HepG2 (cell line): Measurements from ENCODE around the gene ASIC3. TPM values are rescaled to one million over a fixed set of nuclear protein-coding genes. Genes with fewer than 3 reads are reported as not detected.

ENCODE experiments used
- ATAC-seq: fragments of 200-7000 bp; cut with Tn5 transposase; 3 replicates; pipeline ENCODE4 v1.9.1; 2020; ENCODE audit warnings: mild to moderate bottlenecking, moderate library complexity
- BruUV-seq: library from RNA; stranded (reverse); fragments of 400-500 nt; replicated peaks from 2 replicates; lab custom pipeline; 2021; lab: Mats Ljungman, UMichigan
- CTCF ChIA-PET: fragments of 300-600 bp; formaldehyde crosslinking; extraction: SDS; loops from one replicate; lab custom pipeline; 2021; ENCODE audit warnings: low total read pairs, inconsistent platforms, low intra/inter-chr PET ratio; lab: Yijun Ruan, JAX
- POLR2A ChIA-PET: fragments of 350-600 bp; sonication (Branson Sonifier 250); formaldehyde crosslinking; loops from one replicate; lab custom pipeline; 2020; ENCODE audit warnings: antibody characterized with exemption, inconsistent platforms; lab: Yijun Ruan, JAX
- DNase-seq: peaks from one replicate; pipeline ENCODE4 v3.0.0-alpha.2; 2015; ENCODE audit warnings: low spot score
- FAIRE-seq: peaks from 3 replicates; lab custom pipeline; 2011; peaks lifted over from hg19 to GRCh38; lab: Jason Lieb, UNC
- H2AFZ ChIP-seq: one replicate; pipeline ENCODE4 v1.6.1; 2011; ENCODE audit warnings: low read length, inconsistent platforms
- H3K27ac ChIP-seq: fragments of 300-600 bp; 3 replicates; pipeline ENCODE4 v1.8.0; 2011; ENCODE audit warnings: mixed run types, mild to moderate bottlenecking, mixed read lengths, low read length, inconsistent platforms; ENCODE audit not compliant: insufficient read depth; ENCODE audit errors: extremely low read length
- H3K27me3 ChIP-seq, 2 experiments: fragments of 200-600 bp in 1 of 2; 2 replicates in 1 of 2; 3 replicates in 1 of 2; pipeline versions ENCODE4 v1.6.0 to v1.8.0; 2011; ENCODE audit warnings: low read length in 2 of 2, mild to moderate bottlenecking in 2 of 2, moderate library complexity in 2 of 2, inconsistent platforms in 1 of 2; ENCODE audit not compliant: insufficient read depth in 2 of 2, control insufficient read depth in 1 of 2
- H3K36me3 ChIP-seq, 2 experiments: fragments of 200-600 bp in 1 of 2; replicated peaks in 1 of 2; 2 replicates in 1 of 2; 3 replicates in 1 of 2; pipeline versions ENCODE4 v1.5.1 to v1.8.0; 2011; ENCODE audit warnings: low read length in 2 of 2, inconsistent platforms in 1 of 2; ENCODE audit not compliant: insufficient read depth in 2 of 2, control insufficient read depth in 1 of 2
- H3K4me1 ChIP-seq: 2 replicates; pipeline ENCODE4 v1.5.1; 2012; ENCODE audit warnings: low read length, inconsistent platforms; ENCODE audit not compliant: insufficient read depth
- H3K4me2 ChIP-seq: 2 replicates; pipeline ENCODE4 v1.6.0; 2011; ENCODE audit warnings: low read depth, low read length, inconsistent platforms
- H3K4me3 ChIP-seq, 3 experiments: fragments of 200-600 bp in 1 of 3; sonication (generic), shearing (Covaris generic) in 1 of 3; replicated peaks in 1 of 3; 2 replicates each; pipeline ENCODE4 v1.5.1; 2011 to 2016; ENCODE audit warnings: low read length in 3 of 3, inconsistent platforms in 2 of 3, low read depth in 2 of 3, mild to moderate bottlenecking in 2 of 3, control low read depth in 1 of 3, mixed read lengths in 1 of 3; ENCODE audit not compliant: insufficient read depth in 1 of 3
- H3K79me2 ChIP-seq: one replicate; pipeline ENCODE4 v1.6.1; 2011; ENCODE audit warnings: low read length, inconsistent platforms; ENCODE audit not compliant: insufficient read depth
- H3K9ac ChIP-seq: 2 replicates; pipeline ENCODE4 v1.6.0; 2011; ENCODE audit warnings: mild to moderate bottlenecking, low read depth, low read length, inconsistent platforms; ENCODE audit not compliant: insufficient read depth
- H3K9me3 ChIP-seq: 2 replicates; pipeline ENCODE4 v1.5.1; 2012; ENCODE audit warnings: mild to moderate bottlenecking, low read length
- H4K20me1 ChIP-seq: 2 replicates; pipeline ENCODE4 v1.6.0; 2011; ENCODE audit warnings: inconsistent platforms, mild to moderate bottlenecking, low read length, moderate library complexity; ENCODE audit not compliant: insufficient read depth
- BATF2 ChIP-seq: sonication (generic); formaldehyde crosslinking; IDR thresholded peaks from 2 replicates; pipeline ENCODE4 v1.8.0; 2022; ENCODE audit warnings: mild to moderate bottlenecking, missing genetic modification reagents, moderate library complexity
- DMTF1 ChIP-seq: sonication (generic); formaldehyde crosslinking; IDR thresholded peaks from 2 replicates; pipeline ENCODE4 v1.4.0; 2020; ENCODE audit warnings: mild to moderate bottlenecking, missing genetic modification reagents
- DNMT3B ChIP-seq: conservative IDR thresholded peaks from 2 replicates; pipeline ENCODE4 v1.6.1; 2016; ENCODE audit warnings: missing biosample characterization, control low read depth
- HNF4A ChIP-seq: sonication (generic); formaldehyde crosslinking; IDR thresholded peaks from 2 replicates; pipeline ENCODE4 v1.4.0; 2020; ENCODE audit warnings: missing genetic modification reagents
- KDM1A ChIP-seq: IDR thresholded peaks from 2 replicates; pipeline ENCODE4 v1.6.1; 2016; ENCODE audit warnings: missing compliant biosample characterization
- KLF6 ChIP-seq: IDR thresholded peaks from 2 replicates; pipeline ENCODE4 v1.8.0; 2016; ENCODE audit warnings: missing biosample characterization, missing genetic modification reagents
- NFAT5 ChIP-seq: sonication (generic); formaldehyde crosslinking; IDR thresholded peaks from 2 replicates; pipeline ENCODE4 v1.4.0; 2020; ENCODE audit warnings: missing genetic modification reagents
- PRMT3 ChIP-seq: sonication (generic); formaldehyde crosslinking; IDR thresholded peaks from 2 replicates; pipeline ENCODE4 v1.8.1; 2022; ENCODE audit warnings: low read depth, mild to moderate bottlenecking, moderate library complexity, missing genetic modification reagents, borderline replicate concordance
- ZNF160 ChIP-seq: sonication (generic); formaldehyde crosslinking; IDR thresholded peaks from 2 replicates; pipeline ENCODE4 v1.8.0; 2022; ENCODE audit warnings: mild to moderate bottlenecking, inconsistent platforms, missing genetic modification reagents
- ZNF615 ChIP-seq: sonication (generic); formaldehyde crosslinking; IDR thresholded peaks from 2 replicates; pipeline ENCODE4 v1.5.0; 2020; ENCODE audit warnings: mild to moderate bottlenecking, missing genetic modification reagents, borderline replicate concordance
- ZNF878 ChIP-seq: sonication (generic); formaldehyde crosslinking; IDR thresholded peaks from 2 replicates; pipeline ENCODE4 v1.8.1; 2023; ENCODE audit warnings: mild to moderate bottlenecking, missing genetic modification reagents, moderate library complexity
- whole genome bisulfite sequencing: methylation state at CpG from one replicate; pipeline ENCODE4 v1.1.6; 2017; ENCODE audit warnings: low lambda C conversion rate; 5-methylcytosine and 5-hydroxymethylcytosine counted together
- in situ Hi-C: cut with HindIII; loops from 2 replicates; pipeline ENCODE4 v1.10.0; 2017; ENCODE audit warnings: low pct_unique_long_range_greater_than_20kb; ENCODE audit not compliant: extremely low pct_ligation_motif_present
- intact Hi-C: fragments of 100-400 bp; cut with micrococcal nuclease; formaldehyde crosslinking; loops from one replicate; pipeline ENCODE4 v1.10.0; 2022; ENCODE audit not compliant: unreplicated experiment
- polyA plus RNA-seq, 8 experiments: library from polyadenylated mRNA; depleted of rRNA in 3 of 8; stranded (reverse) in 7 of 8; unstranded in 1 of 8; fragments of >200 nt; fragmentation: Illumina TruSeq in 4 of 8; extraction: Trizol in 4 of 8; gene quantifications; 2 replicates each; pipeline versions ENCODE4 v1.2.1 to v1.2.3, GENCODE V29; 2011 to 2016; ENCODE audit warnings: low read depth in 4 of 8, missing spikeins in 1 of 8, mixed read lengths in 1 of 8; ENCODE audit not compliant: insufficient read depth in 1 of 8
- total RNA-seq, 5 experiments: library from RNA; depleted of rRNA; stranded (reverse); fragments of >200 nt; fragmentation: Illumina TruSeq; extraction: Trizol; gene quantifications; 2 replicates each; pipeline ENCODE4 v1.2.3, GENCODE V29; 2016; ENCODE audit warnings: low read depth in 1 of 5
- TF ChIP-seq, protein P1 (sequence below): sonication (generic); formaldehyde crosslinking; IDR thresholded peaks from 2 replicates; pipeline ENCODE4 v1.9.0; 2021; ENCODE audit warnings: missing genetic modification reagents, mild to moderate bottlenecking, borderline replicate concordance

Gene ASIC3
- total and polyA plus RNA-seq, 2 of the 13 experiments (the other 11 are each of a cell fraction or from before 2014, with no cell fraction given): 0.51 TPM; not detected in 1

GRCh38 chr7:151034312-151035025, 13.9 kb upstream of the ASIC3 start (continued):
- no peak for TF ChIP-seq ZNF878

- in situ Hi-C loops (no loop called here), intact Hi-C loops (no loop called here)
- FAIRE-seq: no peak
- Histone ChIP-seq H3K79me2 (no peaks in the 10 kb centered on the region), H3K4me3 (no peak overlapping the region), H3K9me3 (no peaks in the 10 kb centered on the region), H3K4me1 (peaks cover 14% of the 10 kb centered on the region), H3K36me3 (no peaks in the 10 kb centered on the region), H3K4me2 (no peak overlapping the region), H3K27me3 (no peaks in the 10 kb centered on the region), H3K9ac (no peak overlapping the region), H3K27ac (no peak overlapping the region), H4K20me1 (no peaks in the 10 kb centered on the region), H2AFZ (no peak overlapping the region)
- BruUV-seq: no TSS peak
- no peak for DNase-seq
- WGBS: 92% methylated on average over 16 of the region's 21 CpGs
- ChIA-PET CTCF (no interaction called here), POLR2A (no interaction called here)
- no peak for ATAC-seq
- TF ChIP-seq ZNF160 (CRISPR knock-in tag): no peak
- TF ChIP-seq, protein P1, sequence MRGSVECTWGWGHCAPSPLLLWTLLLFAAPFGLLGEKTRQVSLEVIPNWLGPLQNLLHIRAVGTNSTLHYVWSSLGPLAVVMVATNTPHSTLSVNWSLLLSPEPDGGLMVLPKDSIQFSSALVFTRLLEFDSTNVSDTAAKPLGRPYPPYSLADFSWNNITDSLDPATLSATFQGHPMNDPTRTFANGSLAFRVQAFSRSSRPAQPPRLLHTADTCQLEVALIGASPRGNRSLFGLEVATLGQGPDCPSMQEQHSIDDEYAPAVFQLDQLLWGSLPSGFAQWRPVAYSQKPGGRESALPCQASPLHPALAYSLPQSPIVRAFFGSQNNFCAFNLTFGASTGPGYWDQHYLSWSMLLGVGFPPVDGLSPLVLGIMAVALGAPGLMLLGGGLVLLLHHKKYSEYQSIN (CRISPR knock-in tag): no peak
- no peak for TF ChIP-seq DMTF1 (CRISPR knock-in tag)
- TF ChIP-seq BATF2 (CRISPR knock-in tag): no peak
- no peak for TF ChIP-seq DNMT3B (CRISPR knock-in tag)
- TF ChIP-seq NFAT5 (CRISPR knock-in tag): no peak
- TF ChIP-seq HNF4A: no peak
- TF ChIP-seq KLF6: no peak
- TF ChIP-seq KDM1A (CRISPR knock-in tag): no peak
- no peak for TF ChIP-seq ZNF615 (CRISPR knock-in tag)
- no peak for TF ChIP-seq PRMT3 (CRISPR knock-in tag)
Observed at GRCh38 chr7:151035026-151035717, 13.2 kb upstream of the ASIC3 start.
